Activated naive CD4-positive, alpha-beta T cell treated with anti-CD3 and anti-CD28 coated beads, Interleukin-2, amount 50 U/mL, for 16 hours (primary cell): ENCODE results near the gene SEL1L2.

Experiments used
- DNase-seq: peaks from one replicate; pipeline ENCODE4 v3.0.0-alpha.2; 2020

SEL1L2 gene

DNA sequence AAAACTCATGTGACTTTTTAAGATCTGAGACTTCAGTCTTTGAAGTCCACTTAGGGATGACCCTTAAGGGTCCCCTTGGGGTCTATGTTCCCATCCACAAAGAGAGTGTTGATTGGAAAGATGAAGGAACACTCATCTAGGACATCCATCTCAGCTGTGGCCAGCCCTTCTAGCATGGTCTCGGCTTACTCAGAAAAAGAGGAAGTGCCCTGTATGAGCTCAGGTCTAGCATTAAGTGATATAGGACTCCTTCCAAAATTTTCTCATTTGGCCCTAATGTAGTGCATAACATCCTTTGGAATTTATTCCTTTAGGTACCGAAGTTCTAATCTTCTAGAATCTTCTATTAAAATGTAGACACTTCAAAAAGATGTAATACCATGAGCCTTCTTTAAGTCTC lies 128.2 kb downstream of the SEL1L2 start:
- DNase-seq: no peak

DNA sequence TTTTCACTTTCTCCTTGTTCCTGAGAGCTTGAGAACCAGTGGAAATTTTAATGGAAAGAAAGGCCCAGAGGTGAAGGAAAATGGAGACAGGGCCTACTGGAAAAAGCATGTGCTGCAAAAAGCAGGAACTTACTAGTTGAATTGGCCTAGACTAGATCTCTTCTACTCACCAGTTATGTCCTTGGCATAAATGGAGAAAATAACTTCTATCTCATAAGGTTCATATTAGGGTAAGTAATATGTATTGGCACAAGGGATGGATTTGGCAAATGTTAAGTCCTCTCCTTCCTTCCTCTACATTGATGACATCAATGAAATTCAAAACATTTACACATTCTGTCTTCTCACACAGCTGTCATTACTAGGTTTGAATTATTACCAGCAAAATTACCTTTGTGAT lies 131.5 kb downstream of the SEL1L2 start:
- no peak for DNase-seq

DNA sequence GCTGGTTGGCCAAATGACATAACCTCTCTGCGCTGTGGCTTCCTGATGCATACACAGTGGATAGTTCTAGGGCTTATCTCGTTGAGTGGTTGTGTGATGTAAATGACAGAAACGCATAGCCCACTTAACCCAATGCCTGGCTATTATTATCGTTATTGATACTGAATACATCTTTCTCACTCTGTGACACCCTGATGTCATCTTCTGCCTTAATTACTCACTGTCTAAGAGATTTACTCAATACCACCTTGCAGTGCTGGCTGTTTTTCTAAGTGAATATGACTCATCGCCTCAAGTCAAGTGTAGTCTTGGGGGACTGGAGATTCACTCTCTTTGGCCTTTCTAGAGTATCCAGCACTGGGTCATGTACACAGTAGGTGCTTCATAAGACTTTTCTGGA lies 132.0 kb downstream of the SEL1L2 start:
- no peak for DNase-seq

DNA sequence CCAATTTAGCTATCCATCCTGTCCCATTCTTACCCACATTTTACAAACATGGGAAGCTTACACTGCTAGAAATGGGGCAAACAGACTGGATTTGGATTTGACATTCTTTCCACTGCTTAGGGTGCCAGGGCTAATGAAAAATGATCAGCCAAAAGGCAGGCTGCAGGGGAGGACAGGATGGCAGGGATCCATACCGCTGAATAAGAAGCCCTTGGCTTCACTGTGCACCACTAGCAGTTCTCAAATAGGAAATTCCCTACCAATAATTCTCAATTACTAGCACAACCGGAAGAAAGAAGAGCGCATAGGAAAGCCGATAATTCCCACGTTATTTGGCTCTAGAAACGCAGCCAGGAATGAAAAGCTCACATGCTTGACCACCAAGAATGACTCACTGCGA lies 132.5 kb downstream of the SEL1L2 start:
- no peak for DNase-seq

DNA sequence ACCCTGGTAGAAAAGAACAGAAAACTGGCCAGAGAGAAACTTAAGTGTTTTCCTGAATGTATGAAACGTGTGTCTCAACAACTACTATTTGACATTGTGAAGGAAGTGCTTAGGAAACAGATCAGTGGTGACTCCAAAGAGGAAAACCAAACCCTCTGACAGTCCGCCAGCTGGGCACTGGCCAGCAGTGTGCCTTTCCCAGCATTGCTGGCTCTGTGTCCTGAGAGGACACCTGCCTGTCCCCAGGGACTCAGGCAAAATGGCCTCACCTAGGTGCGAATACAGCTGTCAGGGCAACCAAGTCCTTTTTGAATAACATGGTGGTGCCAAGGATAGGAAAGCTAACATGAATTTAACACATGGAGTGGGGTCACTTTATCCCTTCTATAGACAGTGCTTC lies 133.1 kb downstream of the SEL1L2 start:
- no peak for DNase-seq

DNA sequence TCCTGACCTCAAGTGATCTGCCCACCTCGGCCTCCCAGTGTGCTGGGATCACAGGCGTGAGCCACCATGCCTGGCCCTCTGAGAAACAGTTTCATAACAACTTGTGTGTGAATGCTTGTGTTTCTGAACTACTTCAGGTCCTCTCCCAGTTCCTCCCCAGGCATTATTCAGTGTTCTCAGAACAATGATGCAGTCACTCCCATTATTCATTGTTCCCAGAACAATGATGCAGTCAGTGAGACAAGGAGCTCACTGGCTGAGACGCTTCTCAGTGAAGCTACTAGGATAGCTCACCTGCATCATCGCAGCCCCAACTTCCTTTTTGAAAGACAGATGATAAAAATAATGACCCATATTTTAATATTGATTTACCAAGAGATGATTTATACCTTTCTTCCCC lies 134.1 kb downstream of the SEL1L2 start:
- no peak for DNase-seq

DNA sequence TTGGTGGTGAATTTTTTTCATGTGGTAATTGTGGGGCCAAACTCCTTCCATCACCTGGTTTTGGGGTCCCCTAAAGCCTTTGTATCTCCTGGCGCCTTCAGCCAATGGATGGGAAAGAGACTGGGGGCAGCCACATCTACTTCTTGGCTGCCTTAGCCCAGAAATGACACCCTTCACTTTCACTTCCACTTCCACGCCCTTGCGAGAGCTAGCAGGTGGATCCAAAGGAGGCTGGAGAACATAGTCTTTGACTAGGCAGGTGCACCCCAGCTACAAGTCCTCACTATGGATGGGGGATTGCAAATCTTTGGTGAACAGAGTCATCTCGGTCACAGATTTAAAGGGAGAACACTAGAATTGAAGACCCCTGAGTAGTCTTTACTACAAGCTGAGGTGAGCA lies 134.8 kb downstream of the SEL1L2 start:
- DNase-seq: no peak

DNA sequence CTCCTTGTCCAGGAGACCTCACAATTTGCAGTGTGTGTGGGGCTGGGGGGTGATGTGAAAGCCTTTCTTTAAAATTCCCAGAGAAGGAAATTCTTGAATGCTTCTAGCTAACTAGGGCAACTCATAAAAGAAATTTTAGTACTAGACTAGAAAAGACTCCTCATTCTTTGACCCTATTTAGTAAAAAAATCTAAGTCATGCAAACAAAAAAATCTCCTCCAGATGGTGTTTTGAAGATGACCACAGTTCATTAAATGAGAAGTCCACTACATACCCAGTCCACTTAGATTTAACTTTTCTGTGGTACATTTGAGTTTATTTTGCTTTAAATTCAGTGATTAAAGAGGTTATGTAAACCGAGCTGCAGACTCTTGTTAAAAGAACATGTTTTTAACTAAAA lies 138.1 kb downstream of the SEL1L2 start:
- DNase-seq: no peak

DNA sequence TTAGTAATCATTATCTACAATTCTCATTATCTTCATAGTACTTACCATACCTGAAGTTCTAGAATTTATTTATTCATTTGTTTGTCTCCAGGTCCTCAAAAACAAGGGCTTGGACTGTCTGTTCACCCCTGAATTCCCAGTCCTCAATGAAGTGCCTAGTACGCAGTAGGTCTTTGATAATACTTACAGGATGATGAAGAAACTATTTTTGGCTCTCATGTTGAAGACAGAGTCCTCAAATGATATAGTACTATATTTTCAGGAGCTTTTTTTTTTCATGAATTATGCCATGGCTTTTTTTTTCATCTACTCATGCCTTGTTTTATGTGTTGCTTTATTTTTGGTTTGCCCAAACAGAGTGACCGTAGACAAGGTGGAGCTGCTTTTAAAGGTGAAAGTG lies 139.1 kb downstream of the SEL1L2 start:
- DNase-seq: no peak

DNA sequence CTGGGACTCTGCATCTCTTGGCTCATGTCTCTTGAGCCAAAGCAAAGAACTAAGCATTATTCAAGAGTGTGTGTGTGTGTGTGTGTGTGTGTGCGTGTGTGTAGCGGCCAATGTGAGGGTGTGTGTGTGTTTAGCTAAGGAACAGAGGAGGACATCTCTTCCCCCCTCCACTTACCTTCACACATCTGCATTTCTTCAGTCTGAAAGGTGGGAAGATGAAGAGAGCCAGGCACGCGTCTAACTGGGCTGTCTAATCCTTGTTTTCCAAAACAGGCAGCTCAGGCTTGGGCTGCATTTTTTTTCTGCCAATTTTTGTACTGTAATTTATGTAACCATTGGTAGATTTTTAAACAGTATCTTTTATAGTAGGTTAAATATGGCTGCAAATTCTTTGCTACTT lies 146.1 kb downstream of the SEL1L2 start:
- DNase-seq: no peak

DNA sequence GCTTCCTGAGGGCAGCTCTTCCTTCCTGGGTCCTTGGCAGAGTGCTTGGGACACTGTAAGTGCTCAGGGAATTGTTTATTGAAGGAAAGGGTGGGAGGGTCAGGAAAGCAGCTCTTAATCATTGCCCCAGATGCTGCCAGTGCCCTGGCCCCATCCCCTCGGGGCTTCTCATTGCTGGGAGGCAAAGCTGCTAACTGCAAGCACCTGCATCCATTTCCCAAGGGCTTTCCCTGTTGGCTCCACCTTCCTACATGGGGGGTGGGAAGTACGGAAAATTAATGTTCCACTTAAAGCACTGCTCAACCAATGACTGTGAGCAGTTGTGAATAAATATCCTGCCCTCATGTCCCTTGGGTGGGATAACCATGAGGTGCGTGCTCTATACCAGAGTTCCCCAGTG lies 149.2 kb downstream of the SEL1L2 start:
- DNase-seq: no peak

DNA sequence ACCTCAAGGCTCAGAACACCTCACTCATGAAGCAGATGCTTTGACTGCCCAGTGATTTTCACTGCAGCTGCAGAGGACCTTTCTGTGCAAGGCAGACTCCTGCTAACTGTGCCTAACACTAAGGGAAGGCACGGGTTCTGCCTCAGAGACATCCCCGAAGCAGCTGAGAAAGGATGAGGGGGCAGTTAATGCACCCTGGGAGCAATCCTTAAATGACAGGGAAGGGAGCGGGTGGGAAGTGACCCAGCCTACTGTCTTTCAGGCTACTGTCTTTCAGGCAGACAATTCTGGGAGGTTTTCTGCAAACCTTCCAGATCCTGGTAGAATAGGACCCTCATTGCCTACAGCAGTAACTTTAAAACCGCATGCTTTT lies 150.3 kb downstream of the SEL1L2 start:
- no peak for DNase-seq

DNA sequence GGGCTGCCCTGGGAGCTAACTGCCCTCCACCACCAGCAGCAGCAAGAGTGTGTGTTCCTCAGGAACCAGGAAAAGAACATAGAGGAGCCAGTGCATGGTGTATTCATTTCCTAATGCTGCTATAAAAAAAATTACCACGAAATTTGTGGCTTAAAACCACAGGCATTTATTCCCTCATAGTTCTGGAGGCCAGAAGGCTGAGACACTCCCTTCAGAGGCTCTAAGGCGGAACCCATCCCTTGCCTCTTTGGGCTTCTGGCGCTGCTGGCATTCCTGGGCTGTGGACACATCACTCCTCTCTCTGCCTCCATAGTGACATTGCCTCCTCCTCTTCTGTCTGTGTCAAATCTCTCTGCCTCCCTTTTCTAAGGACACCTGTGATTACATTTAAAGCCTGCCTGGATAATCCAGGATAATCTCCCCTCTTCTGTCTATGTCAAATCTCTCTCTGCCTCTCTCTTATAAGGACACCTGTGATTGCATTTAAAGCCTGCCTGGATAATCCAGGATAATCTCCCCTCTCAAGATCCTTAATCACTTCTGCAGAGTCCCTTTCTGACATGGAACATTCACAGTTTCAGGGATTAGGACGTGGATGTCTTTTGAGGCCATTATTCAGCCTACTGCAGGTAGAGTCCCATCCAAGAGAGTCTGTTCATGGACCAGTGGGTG lies 150.9 kb downstream of the SEL1L2 start:
- no peak for DNase-seq

DNA sequence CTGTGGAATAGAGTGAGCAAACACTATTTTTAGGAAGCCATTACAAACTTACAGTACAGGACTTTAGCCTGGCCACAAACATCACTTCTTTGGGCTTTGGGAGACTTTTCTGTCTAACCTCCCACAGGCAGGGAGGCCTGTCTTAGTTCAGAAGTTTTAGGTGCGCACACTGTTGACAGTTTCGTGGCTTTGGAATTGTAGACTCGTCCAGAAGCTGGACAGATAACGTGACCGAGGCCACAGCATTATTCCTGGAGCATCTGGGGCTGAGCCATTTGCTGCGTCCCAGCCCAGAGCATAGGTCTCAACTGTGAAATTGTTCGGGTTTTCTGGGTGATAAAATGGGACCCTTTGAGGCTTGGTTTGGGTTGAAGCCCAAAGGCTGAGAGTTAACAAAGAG lies 151.8 kb downstream of the SEL1L2 start:
- no peak for DNase-seq

DNA sequence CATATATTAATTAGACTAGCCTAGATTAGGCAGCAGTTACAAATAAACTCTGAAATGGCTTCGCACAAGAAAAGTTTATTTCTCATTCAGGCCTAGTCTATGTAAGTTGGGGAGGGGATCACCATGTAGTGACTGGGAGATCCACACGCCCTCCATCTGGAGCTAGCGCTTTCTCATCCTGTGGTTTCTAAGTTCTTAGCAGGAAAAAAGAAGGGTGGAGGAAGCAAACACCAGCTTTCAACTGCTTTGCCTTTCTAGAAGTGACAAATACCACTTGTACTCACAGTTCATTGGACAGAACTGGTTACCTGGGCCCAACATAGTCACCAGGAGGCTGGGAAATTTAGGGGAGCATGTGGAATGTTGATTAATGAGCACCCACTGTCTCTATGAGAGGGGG lies 158.9 kb downstream of the SEL1L2 start:
- no peak for DNase-seq

DNA sequence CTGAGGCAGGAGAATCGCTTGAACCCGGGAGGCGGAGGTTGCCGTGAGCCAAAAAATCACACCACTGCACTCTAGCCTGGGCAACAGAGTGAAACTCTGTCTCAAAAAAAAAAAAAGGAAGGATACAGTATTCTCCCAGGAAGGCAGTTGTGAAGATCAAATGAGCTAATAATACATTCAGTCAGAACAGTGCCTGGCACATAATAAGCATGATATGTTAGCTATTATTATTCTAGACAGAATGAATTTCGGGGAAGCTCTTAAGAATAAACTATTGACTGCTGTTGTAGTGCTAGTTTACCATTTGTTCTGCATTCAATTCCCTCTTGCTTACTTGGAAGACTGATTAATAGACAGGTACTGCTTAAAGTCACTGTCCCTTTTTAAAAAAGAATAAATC lies 164.9 kb downstream of the SEL1L2 start:
- DNase-seq: no peak

DNA sequence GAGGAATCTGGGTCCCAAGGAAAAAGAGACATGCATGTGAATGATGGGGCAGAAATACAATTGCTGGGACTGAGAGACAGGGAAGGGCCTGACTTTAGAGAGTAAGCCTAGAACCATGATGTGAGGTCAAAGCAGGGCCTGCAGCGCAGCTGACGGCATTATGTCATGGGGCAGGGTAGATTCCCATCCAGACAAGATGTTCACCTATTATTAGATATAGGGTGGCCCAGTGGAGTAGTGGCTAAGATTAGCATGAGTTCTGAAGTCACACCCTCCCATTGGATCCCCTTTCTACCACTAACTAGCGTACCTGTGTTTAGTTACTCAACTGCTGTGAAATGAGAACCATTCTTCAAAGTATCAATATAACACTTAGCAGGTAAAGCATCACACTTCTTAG lies 166.0 kb downstream of the SEL1L2 start:
- DNase-seq: no peak

DNA sequence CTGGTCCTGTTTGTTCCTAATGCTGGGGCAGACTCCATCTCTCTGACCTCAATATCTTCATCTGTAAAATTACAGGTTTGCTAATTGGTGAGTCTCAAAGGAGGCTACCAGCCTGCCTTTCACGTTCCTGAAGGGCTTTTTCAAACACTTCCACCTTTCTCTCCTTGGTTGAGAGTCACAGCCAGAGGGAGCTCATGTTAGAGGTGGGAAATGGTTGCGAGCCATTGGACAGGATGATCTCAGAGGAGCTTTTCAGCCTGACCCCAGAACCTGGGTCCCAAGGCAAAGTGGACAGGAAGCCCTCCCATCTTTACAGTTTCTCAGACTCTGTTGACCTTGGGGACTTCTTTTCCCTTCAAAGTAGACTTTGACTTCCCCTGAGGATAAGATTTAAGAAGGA lies 168.0 kb downstream of the SEL1L2 start:
- DNase-seq: no peak

DNA sequence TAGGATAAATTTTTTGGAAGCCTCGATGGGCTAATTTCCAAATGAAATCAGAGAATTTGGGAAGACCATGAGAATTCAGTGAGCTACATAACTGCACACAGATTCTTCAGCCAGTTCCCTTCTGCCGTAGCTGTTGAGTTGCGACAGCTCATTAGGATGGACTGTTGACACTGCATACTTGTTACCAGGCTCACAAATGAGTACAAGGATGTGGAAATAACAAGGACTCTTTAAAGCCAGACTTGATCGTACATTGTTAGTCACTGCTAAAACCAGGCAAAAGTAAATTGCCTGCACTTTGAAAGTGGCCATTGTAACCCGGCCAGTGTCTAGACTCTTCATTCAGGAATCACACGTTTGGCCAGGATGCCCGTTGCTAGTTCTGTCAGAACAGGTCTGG lies 168.5 kb downstream of the SEL1L2 start:
- no peak for DNase-seq

DNA sequence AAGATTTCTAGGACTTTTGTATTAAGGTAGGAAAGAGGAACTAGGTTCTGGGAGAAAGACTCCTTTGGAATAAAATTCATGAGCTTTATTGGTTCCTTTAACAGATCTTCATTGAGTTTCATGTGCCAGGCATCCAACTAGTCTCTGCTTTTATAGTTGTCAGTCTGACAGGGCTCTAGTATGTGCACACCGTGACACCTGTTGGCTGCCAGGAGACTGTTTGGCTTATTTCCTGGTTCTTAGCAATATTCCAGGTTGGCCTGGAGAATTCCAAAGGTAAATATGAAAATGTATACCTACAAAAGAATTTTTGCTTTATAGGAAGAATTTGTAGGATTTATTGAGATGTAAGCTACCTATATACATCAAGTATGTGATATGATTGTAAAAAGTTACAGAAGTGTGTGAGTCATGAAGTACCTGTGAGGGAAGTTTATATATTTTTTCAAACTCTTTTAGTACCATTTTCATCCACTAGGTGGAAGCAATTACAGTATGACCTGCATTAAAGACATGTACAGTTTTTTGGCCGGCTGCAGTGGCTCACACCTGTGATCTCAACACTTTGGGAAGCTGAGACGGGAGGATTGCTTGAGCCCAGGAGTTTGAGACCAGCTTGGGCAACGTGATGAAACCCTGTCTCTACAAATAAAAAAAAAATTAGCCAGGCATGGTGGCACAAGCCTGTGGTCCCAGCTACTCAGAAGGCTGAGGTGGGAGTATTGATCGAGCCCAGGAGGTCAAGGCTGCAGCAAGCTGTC lies 170.3 kb downstream of the SEL1L2 start:
- no peak for DNase-seq

DNA sequence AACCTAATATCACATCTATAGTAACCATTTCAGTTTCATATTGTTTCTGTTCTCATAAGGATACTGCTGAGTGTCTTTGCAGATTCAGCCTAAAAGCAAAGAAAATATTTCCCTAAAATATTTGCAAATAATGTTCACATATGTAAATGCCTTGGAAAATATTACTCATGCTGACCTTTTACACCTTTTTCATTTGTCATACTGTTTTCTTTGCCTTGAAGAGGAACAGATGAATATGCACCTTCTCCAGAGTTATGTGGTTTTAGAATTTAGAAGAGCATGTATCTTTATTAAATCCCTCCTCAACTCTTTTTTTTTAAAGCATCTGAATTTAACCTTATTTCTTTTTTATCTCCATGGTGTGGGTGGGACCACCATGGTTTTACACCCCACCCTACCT lies 173.1 kb downstream of the SEL1L2 start:
- DNase-seq: no peak

DNA sequence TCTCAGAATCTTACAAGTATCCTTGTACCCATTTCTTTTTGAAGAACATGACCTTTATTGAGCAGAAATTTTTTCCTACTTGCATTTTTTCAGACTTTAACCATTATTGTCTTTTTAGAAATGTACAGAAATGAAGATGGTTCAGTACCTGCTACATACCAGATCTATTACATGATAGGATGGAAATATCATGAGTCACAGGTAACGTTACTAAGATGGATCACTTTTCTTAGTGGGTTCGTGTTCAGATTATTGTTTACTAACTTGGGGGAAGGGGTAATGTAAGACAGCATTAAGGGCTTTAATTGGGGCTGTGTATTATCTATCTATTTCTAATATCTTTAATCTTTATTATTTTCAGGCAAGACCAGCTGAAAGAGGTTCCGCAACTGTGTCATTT lies 173.7 kb downstream of the SEL1L2 start:
- DNase-seq: no peak

DNA sequence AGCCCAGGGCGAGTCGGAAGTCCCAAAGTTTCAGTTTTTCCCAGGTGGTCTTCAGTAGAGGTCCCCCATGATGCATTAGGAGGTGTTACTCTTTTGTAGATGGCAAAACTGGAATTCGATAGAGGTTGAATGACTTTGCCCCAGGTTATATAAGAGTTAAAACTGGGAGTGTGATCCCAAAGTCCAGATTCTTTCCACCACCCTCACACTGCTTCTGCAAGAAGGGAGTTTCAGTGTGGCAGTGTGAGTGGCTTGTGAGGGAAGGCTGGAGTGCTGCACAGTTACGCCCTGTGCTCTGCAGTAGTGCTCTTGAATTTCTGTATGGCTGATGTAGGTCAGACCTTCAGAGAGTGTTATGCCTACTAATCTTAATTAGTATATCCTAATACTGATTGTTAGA lies 175.7 kb downstream of the SEL1L2 start:
- DNase-seq: no peak

DNA sequence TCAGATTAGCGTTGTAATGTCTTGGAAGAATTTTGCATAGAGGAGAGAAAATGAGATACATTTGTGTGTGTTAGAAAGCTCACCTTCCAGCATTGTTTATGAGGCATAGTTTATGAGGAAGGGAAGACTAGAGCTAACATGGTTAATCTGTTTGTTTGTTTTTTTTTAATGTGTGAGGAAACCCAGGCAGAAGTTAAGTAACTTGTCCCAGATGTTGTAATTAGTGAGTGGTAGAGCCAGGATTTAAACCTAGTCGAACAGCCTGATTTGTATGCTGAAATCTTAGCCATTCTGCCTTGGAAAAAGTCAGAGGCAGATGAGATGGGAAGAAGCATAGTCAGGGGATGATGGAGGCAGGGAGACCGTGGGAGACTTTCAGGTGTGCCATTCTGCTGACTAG lies 176.5 kb downstream of the SEL1L2 start:
- DNase-seq: no peak

DNA sequence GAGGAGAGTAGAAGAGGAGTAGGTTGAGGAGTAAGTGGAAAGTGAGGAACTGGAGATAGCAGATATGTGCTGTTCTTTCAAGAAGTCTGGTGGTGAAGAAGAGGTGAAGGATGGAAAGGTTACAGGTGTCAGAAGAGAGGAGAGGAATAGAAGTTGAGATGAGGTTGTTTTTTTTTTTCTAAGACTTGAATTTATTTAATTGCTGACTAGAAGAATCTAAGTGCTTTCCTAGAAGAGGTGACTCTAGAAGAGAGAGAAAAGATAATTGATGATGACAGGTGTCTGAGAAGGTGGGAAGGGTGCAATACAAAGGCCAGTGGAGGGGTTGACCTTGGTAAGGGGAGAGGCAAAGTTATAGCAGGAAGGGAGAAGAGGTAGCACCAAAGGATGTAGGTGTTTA lies 180.0 kb downstream of the SEL1L2 start:
- DNase-seq: no peak
